Lower lobe of right lung (tissue), 2 donors: Measurements from ENCODE around the gene ZNF169. TPM values are rescaled to one million over a fixed set of nuclear protein-coding genes. Genes with fewer than 3 reads are reported as not detected.
"Not testable (repeated sequence)": the region's sequence is repeated elsewhere in the genome, so short reads cannot be mapped to it uniquely, and the experiment has no call there.

Source experiments
- ATAC-seq, 2 donors: fragments of 200-7000 bp; cut with Tn5 transposase; one replicate each; pipeline ENCODE4 v1.9.1; 2020 to 2022; ENCODE audit warnings: mild to moderate bottlenecking in 2 of 2, moderate library complexity in 2 of 2
- DNase-seq: peaks from one replicate; pipeline ENCODE4 v3.0.0-alpha.2; 2020
- H3K27ac ChIP-seq: fragments of 200-600 bp; one replicate; pipeline ENCODE4 v1.8.0; 2022
- H3K27me3 ChIP-seq: fragments of 200-600 bp; one replicate; pipeline ENCODE4 v1.8.0; 2022; ENCODE audit warnings: low read depth
- H3K36me3 ChIP-seq: fragments of 200-600 bp; one replicate; pipeline ENCODE4 v1.8.0; 2022; ENCODE audit warnings: mild to moderate bottlenecking
- H3K4me1 ChIP-seq: fragments of 200-600 bp; one replicate; pipeline ENCODE4 v1.8.0; 2022
- H3K4me3 ChIP-seq: fragments of 200-600 bp; one replicate; pipeline ENCODE4 v1.8.0; 2022; ENCODE audit warnings: mild to moderate bottlenecking
- H3K9me3 ChIP-seq: fragments of 200-600 bp; one replicate; pipeline ENCODE4 v1.8.0; 2022
- CTCF ChIP-seq: fragments of 200-600 bp; IDR thresholded peaks from one replicate; pipeline ENCODE4 v1.8.0; 2022; ENCODE audit warnings: antibody characterized with exemption, mild to moderate bottlenecking
- intact Hi-C: fragments of 100-400 bp; cut with DNase I; formaldehyde crosslinking; loops from one replicate; pipeline ENCODE4 v1.11.0; 2022
- total RNA-seq: library from RNA; stranded (reverse); fragmentation: NEBNext Ultra II Directional; extraction: Animal tissue kit (Norgen Biotek cat#: 25700); gene quantifications from one replicate; pipeline ENCODE4 v1.2.1, GENCODE V29; 2021
- donor health status: DM: no; HTN: yes; CAD: no; lungs with severe emphysema.

ZNF169 gene
- total RNA-seq, 1 donor from 2014 or later, result 6.1 TPM

DNA sequence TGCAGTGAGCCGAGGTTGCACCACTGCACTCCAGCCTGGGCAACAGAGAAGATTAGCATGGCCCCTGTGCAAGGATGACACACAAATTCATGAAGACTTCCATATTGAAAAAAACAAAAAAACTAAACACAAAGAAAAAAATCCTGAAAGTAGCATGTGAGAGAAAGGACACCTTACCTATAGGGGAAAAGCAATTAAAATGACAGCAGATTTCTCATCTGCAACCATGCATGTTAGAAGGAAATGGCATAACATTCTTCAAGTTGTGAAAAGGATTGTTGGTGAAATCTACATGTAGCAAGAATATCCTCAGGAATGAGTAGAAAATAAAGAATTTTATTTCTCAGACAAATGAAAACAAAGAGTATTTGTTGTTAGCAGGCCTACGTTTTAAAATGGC, 13.4 kb upstream of the ZNF169 start:
- no peak for TF ChIP-seq CTCF
- no peak overlapping the region for H3K4me3 ChIP-seq
- H3K27me3 ChIP-seq, result no peaks in the 10 kb centered on the region
- no peaks in the 10 kb centered on the region for H3K9me3 ChIP-seq
- ATAC-seq (no peak), DNase-seq (no peak)
- intact Hi-C loops, result no loop called here
- H3K36me3 ChIP-seq, result no peaks in the 10 kb centered on the region
- no peaks in the 10 kb centered on the region for H3K4me1 ChIP-seq
- no peak overlapping the region for H3K27ac ChIP-seq

GRCh38 chr9:94250456-94250855, 8.6 kb upstream of the ZNF169 start:
- Histone ChIP-seq H3K36me3 (no peaks in the 10 kb centered on the region), H3K27me3 (no peaks in the 10 kb centered on the region), H3K4me3 (no peak overlapping the region), H3K27ac (no peak overlapping the region), H3K4me1 (no peaks in the 10 kb centered on the region), H3K9me3 (no peaks in the 10 kb centered on the region)
- no peak for DNase-seq
- ATAC-seq, result no peak
- no peak for TF ChIP-seq CTCF
- intact Hi-C loops, result no loop called here

GRCh38 chr9:94256007-94256406, 3.1 kb upstream of the ZNF169 start:
- ATAC-seq (no peak), DNase-seq (no peak)
- Histone ChIP-seq H3K9me3 (no peaks in the 10 kb centered on the region), H3K36me3 (no peaks in the 10 kb centered on the region), H3K27me3 (no peaks in the 10 kb centered on the region), H3K27ac (no peak overlapping the region), H3K4me1 (peaks cover 15% of the 10 kb centered on the region), H3K4me3 (no peak overlapping the region)
- intact Hi-C loops, result no loop called here
- no peak for TF ChIP-seq CTCF

DNA sequence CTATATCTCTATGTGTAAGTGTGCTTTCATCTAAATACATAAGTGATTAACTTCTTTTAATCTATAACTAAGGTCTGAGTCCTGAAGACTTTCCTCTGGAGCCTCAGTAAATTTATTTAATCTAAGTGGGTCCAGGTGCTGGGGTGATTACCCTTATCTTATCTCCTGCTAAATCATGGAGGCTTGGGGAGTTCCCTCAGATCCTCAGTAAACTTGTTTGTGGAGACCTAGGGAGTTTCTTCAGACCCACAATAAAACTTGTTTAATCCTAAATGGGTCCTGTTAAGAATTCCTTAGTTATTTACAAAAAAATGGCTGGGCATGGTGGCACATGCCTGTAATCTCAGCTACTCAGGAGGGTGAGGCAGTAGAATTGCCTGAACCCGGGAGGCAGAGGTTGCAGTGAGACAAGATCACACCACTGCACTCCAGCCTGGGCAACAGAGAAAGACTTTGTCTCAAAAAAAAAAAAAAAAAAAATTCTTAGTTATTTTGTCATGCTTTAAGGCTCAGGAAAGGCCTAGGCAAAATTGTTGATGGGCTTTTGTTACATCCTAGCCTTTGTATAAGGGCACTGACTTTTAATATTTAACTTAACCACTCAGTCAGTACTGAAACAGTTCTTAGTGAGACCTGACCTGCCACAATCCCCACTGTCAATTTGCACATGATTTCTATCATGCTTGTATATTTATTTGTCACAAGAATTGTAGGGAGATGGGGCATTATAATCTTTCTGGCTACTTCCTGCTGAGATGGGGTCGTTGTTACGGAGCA, 6.7 kb downstream of the ZNF169 start:
- H3K4me3 ChIP-seq, H3K27ac ChIP-seq, DNase-seq, intact Hi-C loops, H3K36me3 ChIP-seq, H3K27me3 ChIP-seq, ATAC-seq, H3K4me1 ChIP-seq: not testable (repeated sequence)
- H3K9me3 ChIP-seq, result peaks cover 10% of the 10 kb centered on the region

GRCh38 chr9:94269264-94269663, 10.2 kb downstream of the ZNF169 start:
- no peak for ATAC-seq
- H3K4me3 ChIP-seq, result no peak overlapping the region
- intact Hi-C loops, result no loop called here

More at GRCh38 chr9:94269264-94269663, 10.2 kb downstream of the ZNF169 start:
- Histone ChIP-seq H3K27me3 (no peaks in the 10 kb centered on the region), H3K27ac (no peak overlapping the region), H3K36me3 (no peaks in the 10 kb centered on the region), H3K4me1 (no peaks in the 10 kb centered on the region), H3K9me3 (peaks cover 10% of the 10 kb centered on the region)
- DNase-seq, result no peak
- TF ChIP-seq CTCF, result no peak
